ENCODE data around the gene CILP2. TPM values are rescaled to one million over a fixed set of nuclear protein-coding genes. Genes with fewer than 3 reads are reported as not detected.

CILP2 gene
- total and polyA plus RNA-seq, 9 of the 15 experiments (the other 6 are each of a cell fraction or from before 2014, with no cell fraction given): 0.04 to 0.35 (median 0.05) TPM; not detected in 2

- H3K9me3 ChIP-seq (replicated peaks; ENCODE audit: control insufficient read depth, insufficient read depth, low read depth, low read length): no peaks in the 10 kb centered on the region; the same call in none of the 2 replicates
- no peak overlapping the region for H3K27ac ChIP-seq (ENCODE audit: extremely low read depth, low read depth, low read length)
- H3K36me3 ChIP-seq (ENCODE audit: control insufficient read depth, insufficient read depth, low read length): peaks cover 5% of the 10 kb centered on the region; the same call in 2 of the 3 replicates
- DNase-seq (ENCODE audit: extremely low read depth in 1 of 4, low spot score in 3 of 4) (no peak), FAIRE-seq (no peak), ATAC-seq (no peak)
- peaks cover 31% of the 10 kb centered on the region for H3K79me2 ChIP-seq (ENCODE audit: control insufficient read depth, insufficient read depth, low read length)
- H2AFZ ChIP-seq (ENCODE audit: low read depth, low read length): no peak overlapping the region
- in situ Hi-C loops (cut with MboI) (no loop called here), intact Hi-C loops (cut with micrococcal nuclease) (no loop called here)
- no peak overlapping the region for H3K4me3 ChIP-seq
- BruUV-seq (replicated peaks): no TSS peak
- H4K20me1 ChIP-seq (replicated peaks; ENCODE audit: control insufficient read depth, insufficient read depth, low read length): no peaks in the 10 kb centered on the region
- ChIA-PET POLR2A (interaction anchor here (0.6 kb wide), 1 partner anchor 201 kb away, joined by 3 read pairs; no protein-coding TSS in a partner anchor), CTCF (ENCODE audit: low intra/inter-chr PET ratio) (no interaction called here)
- no peaks in the 10 kb centered on the region for H3K27me3 ChIP-seq (ENCODE audit: control insufficient read depth in 2 of 2, insufficient read depth in 2 of 2, low read length in 2 of 2)
- H3K4me2 ChIP-seq (ENCODE audit: insufficient read depth, low read length): no peak overlapping the region
- H3K9ac ChIP-seq (ENCODE audit: insufficient read depth in 1 of 2, low read depth in 2 of 2, low read length in 2 of 2): no peak overlapping the region
- no peaks in the 10 kb centered on the region for H3K9me1 ChIP-seq (ENCODE audit: control insufficient read depth, insufficient read depth, low read length)
- 94% methylated on average over 16 of the region's 17 CpGs for WGBS (ENCODE audit: insufficient coverage, low coverage, missing lambda C conversion rate)
- TF ChIP-seq EP400 (IDR thresholded peaks at IDR 0.05) (no peak), ATF2 (CRISPR knock-in tag; IDR thresholded peaks at IDR 0.05) (no peak), NCOR1 (IDR thresholded peaks at IDR 0.05) (no peak), BRCA1 (IDR thresholded peaks at IDR 0.05) (no peak), BRCA1 (CRISPR knock-in tag; IDR thresholded peaks at IDR 0.05) (no peak), RBM15 (IDR thresholded peaks at IDR 0.05; ENCODE audit: insufficient read depth, low read length) (no peak), POLR2G (IDR thresholded peaks at IDR 0.05; ENCODE audit: low read depth, low read length) (no peak), HES1 (IDR thresholded peaks at IDR 0.05; ENCODE audit: low read depth) (no peak), RAD21 (CRISPR knock-in tag; conservative IDR thresholded peaks at IDR 0.05 in 1 of 2, IDR thresholded peaks at IDR 0.05 in 1 of 2) (no peak), MAX (CRISPR knock-in tag; IDR thresholded peaks at IDR 0.05) (no peak), MCM7 (IDR thresholded peaks at IDR 0.05) (no peak)
- H3K4me1 ChIP-seq (replicated peaks in 1 of 2; ENCODE audit: control insufficient read depth in 2 of 2, insufficient read depth in 2 of 2, low read length in 2 of 2): peaks cover 4 to 25% of the 10 kb centered on the region in 2 experiments; a peak in 4 of 5 replicates
Observed at GRCh38 chr19:19513682-19514081, 24.4 kb upstream of the CILP2 start.

All from K562 (cell line).